Cardiac muscle cell (in vitro differentiated cells and primary cell): ENCODE results near the gene CACNA2D2. TPM values are rescaled to one million over a fixed set of nuclear protein-coding genes. Genes with fewer than 3 reads are reported as not detected.
A peak's percentile ranks its signal among the peaks of the same experiment; 100 is the strongest.

Experiments used
- DNase-seq, 2 donors: peaks; one replicate each; pipeline versions ENCODE4 v3.0.0 to v3.0.0-alpha.2; 2010 to 2017; ENCODE audit warnings: low read depth in 1 of 2, low spot score in 1 of 2
- H3K27ac ChIP-seq: fragments of 200-600 bp; sonication (generic); 2 replicates; pipeline ENCODE4 v1.5.1; 2016
- H3K27me3 ChIP-seq: fragments of 200-600 bp; sonication (generic); 2 replicates; pipeline ENCODE4 v1.6.0; 2016; ENCODE audit warnings: control low read depth
- H3K36me3 ChIP-seq: fragments of 200-600 bp; sonication (generic); 2 replicates; pipeline ENCODE4 v1.5.1; 2016; ENCODE audit warnings: control low read depth
- H3K4me1 ChIP-seq: fragments of 200-600 bp; sonication (generic); 2 replicates; pipeline ENCODE4 v1.8.1; 2017; ENCODE audit warnings: low read depth, mild to moderate bottlenecking, mixed run types
- H3K4me3 ChIP-seq: fragments of 200-600 bp; sonication (generic); 2 replicates; pipeline ENCODE4 v1.5.1; 2016; ENCODE audit warnings: mild to moderate bottlenecking
- H3K9me3 ChIP-seq: fragments of 200-600 bp; sonication (generic); 2 replicates; pipeline ENCODE4 v1.5.1; 2017; ENCODE audit warnings: low read depth, mild to moderate bottlenecking, control low read depth
- polyA plus RNA-seq: library from polyadenylated mRNA; unstranded; fragments of >200 nt; fragmentation: Nextera tagmentation; extraction: Ambion mirVana; gene quantifications from 2 replicates; pipeline ENCODE4 v1.2.1, GENCODE V29; 2016
- total RNA-seq: library from RNA; depleted of rRNA; stranded (reverse); fragments of >200 nt; gene quantifications from 2 replicates; pipeline ENCODE4 v1.2.3, GENCODE V29; 2016
- TF ChIP-seq, protein P1 (sequence below): IDR thresholded peaks from 2 replicates; pipeline ENCODE4 v1.5.1; 2012; ENCODE audit warnings: low read depth, mild to moderate bottlenecking, low read length

CACNA2D2 gene
- total and polyA plus RNA-seq, 2 experiments from 2014 or later: 5.4 to 8.7 TPM

DNA sequence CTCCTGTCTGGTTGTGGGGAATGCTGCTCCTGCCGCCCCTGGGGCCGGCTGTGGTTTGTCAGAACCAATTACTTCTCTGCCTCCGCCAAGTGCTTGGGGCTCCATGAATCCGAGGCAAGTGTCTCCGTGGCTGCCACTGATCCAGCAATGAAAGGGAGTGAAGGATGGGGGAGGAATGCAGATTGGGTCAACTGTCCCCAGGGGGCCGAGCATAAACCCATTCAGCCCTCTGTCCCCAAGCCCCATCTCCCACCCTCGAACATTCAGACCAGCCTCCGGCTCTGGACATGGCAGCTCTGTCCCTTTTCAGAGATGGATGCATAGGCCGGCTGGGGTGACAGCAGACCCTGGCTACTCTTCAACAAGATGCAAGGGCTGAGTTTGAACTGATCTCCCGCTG is 35.5 kb downstream of the CACNA2D2 start:
- no peaks in the 10 kb centered on the region for H3K36me3 ChIP-seq
- H3K27ac ChIP-seq: no peak overlapping the region
- no peak for DNase-seq
- TF ChIP-seq, protein P1, sequence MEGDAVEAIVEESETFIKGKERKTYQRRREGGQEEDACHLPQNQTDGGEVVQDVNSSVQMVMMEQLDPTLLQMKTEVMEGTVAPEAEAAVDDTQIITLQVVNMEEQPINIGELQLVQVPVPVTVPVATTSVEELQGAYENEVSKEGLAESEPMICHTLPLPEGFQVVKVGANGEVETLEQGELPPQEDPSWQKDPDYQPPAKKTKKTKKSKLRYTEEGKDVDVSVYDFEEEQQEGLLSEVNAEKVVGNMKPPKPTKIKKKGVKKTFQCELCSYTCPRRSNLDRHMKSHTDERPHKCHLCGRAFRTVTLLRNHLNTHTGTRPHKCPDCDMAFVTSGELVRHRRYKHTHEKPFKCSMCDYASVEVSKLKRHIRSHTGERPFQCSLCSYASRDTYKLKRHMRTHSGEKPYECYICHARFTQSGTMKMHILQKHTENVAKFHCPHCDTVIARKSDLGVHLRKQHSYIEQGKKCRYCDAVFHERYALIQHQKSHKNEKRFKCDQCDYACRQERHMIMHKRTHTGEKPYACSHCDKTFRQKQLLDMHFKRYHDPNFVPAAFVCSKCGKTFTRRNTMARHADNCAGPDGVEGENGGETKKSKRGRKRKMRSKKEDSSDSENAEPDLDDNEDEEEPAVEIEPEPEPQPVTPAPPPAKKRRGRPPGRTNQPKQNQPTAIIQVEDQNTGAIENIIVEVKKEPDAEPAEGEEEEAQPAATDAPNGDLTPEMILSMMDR: no peak
- H3K27me3 ChIP-seq: no peaks in the 10 kb centered on the region
- no peak overlapping the region for H3K4me3 ChIP-seq
- H3K4me1 ChIP-seq: peaks cover 4% of the 10 kb centered on the region
- H3K9me3 ChIP-seq: no peaks in the 10 kb centered on the region

- no peak for DNase-seq
- Histone ChIP-seq H3K36me3 (no peaks in the 10 kb centered on the region), H3K27me3 (no peaks in the 10 kb centered on the region), H3K9me3 (no peaks in the 10 kb centered on the region), H3K4me1 (peaks cover 8% of the 10 kb centered on the region), H3K27ac (no peak overlapping the region), H3K4me3 (no peak overlapping the region)
- TF ChIP-seq, protein P1: no peak
These were observed 37.3 kb downstream of the CACNA2D2 start for GRCh38 chr3:50466177-50466576.

- H3K27ac ChIP-seq: no peak overlapping the region
- DNase-seq: no peak
- peaks cover 8% of the 10 kb centered on the region for H3K4me1 ChIP-seq
- H3K9me3 ChIP-seq: no peaks in the 10 kb centered on the region
- no peaks in the 10 kb centered on the region for H3K27me3 ChIP-seq
- TF ChIP-seq, protein P1: no peak
- H3K4me3 ChIP-seq: no peak overlapping the region
- no peaks in the 10 kb centered on the region for H3K36me3 ChIP-seq
These were observed 38.9 kb downstream of the CACNA2D2 start for GRCh38 chr3:50464569-50464968.

GRCh38 chr3:50459785-50460184 is 43.6 kb downstream of the CACNA2D2 start:
- Histone ChIP-seq H3K27ac (no peak overlapping the region), H3K27me3 (no peaks in the 10 kb centered on the region), H3K36me3 (no peaks in the 10 kb centered on the region), H3K4me3 (no peak overlapping the region), H3K4me1 (peaks cover 4% of the 10 kb centered on the region), H3K9me3 (no peaks in the 10 kb centered on the region)
- TF ChIP-seq, protein P1: no peak
- DNase-seq: peak in 1 of 2 donors; percentile 39

GRCh38 chr3:50457988-50458387 is 45.4 kb downstream of the CACNA2D2 start:
- H3K27me3 ChIP-seq: no peaks in the 10 kb centered on the region
- DNase-seq: no peak
- H3K4me3 ChIP-seq: no peak overlapping the region
- no peaks in the 10 kb centered on the region for H3K36me3 ChIP-seq
- H3K4me1 ChIP-seq: peaks cover 4% of the 10 kb centered on the region
- TF ChIP-seq, protein P1: no peak
- no peak overlapping the region for H3K27ac ChIP-seq
- H3K9me3 ChIP-seq: no peaks in the 10 kb centered on the region
